Stimulated activated CD8-positive, alpha-beta memory T cell treated with anti-CD3 and anti-CD28 coated beads, Interleukin-7, amount 100 ng/mL, for 1 hour (primary cell): ENCODE data around the gene ITGA7.
A peak's percentile ranks its signal among the peaks of the same experiment; 100 is the strongest.

Source experiments
- DNase-seq, 2 donors: peaks; one replicate each; pipeline ENCODE4 v3.0.0-alpha.2; 2020; ENCODE audit warnings: low read depth in 2 of 2

Gene ITGA7

GRCh38 chr12:55718624-55719275, 11.0 kb upstream of the ITGA7 start:
- no peak for DNase-seq

GRCh38 chr12:55718015-55718414, 10.3 kb upstream of the ITGA7 start:
- no peak for DNase-seq

- DNase-seq = no peak
These were observed 9.6 kb upstream of the ITGA7 start for GRCh38 chr12:55717011-55718007.

GRCh38 chr12:55716582-55716957, 8.9 kb upstream of the ITGA7 start:
- no peak for DNase-seq

- peak; percentile 78 to 85 for DNase-seq
These were observed 8.3 kb upstream of the ITGA7 start, which contains the start of gene BLOC1S1 for GRCh38 chr12:55715833-55716581. TSS of gene BLOC1S1 (plus strand) at chr12:55716046. CDS start at chr12:55716052, 6 bp downstream.

GRCh38 chr12:55715169-55715764, 7.6 kb upstream of the ITGA7 start:
- no peak for DNase-seq

- DNase-seq = no peak
These were observed 6.0 kb upstream of the ITGA7 start for GRCh38 chr12:55713721-55714120.

- no peak for DNase-seq
These were observed 5.2 kb upstream of the ITGA7 start for GRCh38 chr12:55712700-55713415.

GRCh38 chr12:55711786-55712553, 4.3 kb upstream of the ITGA7 start:
- no peak for DNase-seq

- DNase-seq = no peak
These were observed 1.1 kb upstream of the ITGA7 start for GRCh38 chr12:55708695-55709233.

GRCh38 chr12:55707219-55707671, 459 bp downstream of the ITGA7 start:
- no peak for DNase-seq

- no peak for DNase-seq
These were observed 1.0 kb downstream of the ITGA7 start for GRCh38 chr12:55706568-55707218.

GRCh38 chr12:55705782-55706402, 1.8 kb downstream of the ITGA7 start:
- no peak for DNase-seq

GRCh38 chr12:55704824-55705718, 2.6 kb downstream of the ITGA7 start:
- DNase-seq = no peak

GRCh38 chr12:55703901-55704761, 3.6 kb downstream of the ITGA7 start:
- no peak for DNase-seq

- DNase-seq = no peak
These were observed 4.4 kb downstream of the ITGA7 start for GRCh38 chr12:55703288-55703687.

- DNase-seq = no peak
These were observed 4.8 kb downstream of the ITGA7 start for GRCh38 chr12:55702861-55703260.
